Measurements from ENCODE around the gene VMP1.

VMP1 gene

GRCh38 chr17:59707149-59707970 is at the start of gene VMP1, which contains the start of gene PTRH2:
TSS of gene VMP1 (plus strand) at chr17:59707654. CDS start at chr17:59731447, 23,793 bp downstream.
TSS of gene PTRH2 (minus strand) at chr17:59707430. CDS start at chr17:59697978, 9,452 bp downstream.
- DNase-seq: peak; percentile 95

- DNase-seq: no peak
Measured at GRCh38 chr17:59666235-59666634, 41.2 kb upstream of the VMP1 start.

- DNase-seq: no peak
Measured at GRCh38 chr17:59668816-59669215, 38.6 kb upstream of the VMP1 start.

- DNase-seq: no peak
Measured at GRCh38 chr17:59669411-59669810, 38.0 kb upstream of the VMP1 start.

- DNase-seq: no peak
Measured at GRCh38 chr17:59669944-59670343, 37.5 kb upstream of the VMP1 start.

GRCh38 chr17:59671386-59671785 is 36.1 kb upstream of the VMP1 start:
- DNase-seq: no peak

GRCh38 chr17:59675231-59675630 is 32.2 kb upstream of the VMP1 start:
- DNase-seq: no peak

- DNase-seq: no peak
Measured at GRCh38 chr17:59676716-59677115, 30.7 kb upstream of the VMP1 start.

- no peak for DNase-seq
Measured at GRCh38 chr17:59678918-59679317, 28.5 kb upstream of the VMP1 start.

- no peak for DNase-seq
Measured at GRCh38 chr17:59680314-59680713, 27.1 kb upstream of the VMP1 start.

GRCh38 chr17:59683283-59683682 is 24.2 kb upstream of the VMP1 start:
- no peak for DNase-seq

GRCh38 chr17:59684967-59685366 is 22.5 kb upstream of the VMP1 start:
- DNase-seq: no peak

GRCh38 chr17:59688008-59688407 is 19.4 kb upstream of the VMP1 start:
- DNase-seq: no peak

- DNase-seq: no peak
Measured at GRCh38 chr17:59688496-59688895, 19.0 kb upstream of the VMP1 start.

GRCh38 chr17:59693582-59693981 is 13.9 kb upstream of the VMP1 start:
- no peak for DNase-seq

- DNase-seq: no peak
Measured at GRCh38 chr17:59694344-59694743, 13.1 kb upstream of the VMP1 start.

- no peak for DNase-seq
Measured at GRCh38 chr17:59695945-59696681, 11.3 kb upstream of the VMP1 start.

- DNase-seq: no peak
Measured at GRCh38 chr17:59696682-59697277, 10.7 kb upstream of the VMP1 start.

- DNase-seq: no peak
Measured at GRCh38 chr17:59698143-59698542, 9.3 kb upstream of the VMP1 start.

- no peak for DNase-seq
Measured at GRCh38 chr17:59699218-59699617, 8.2 kb upstream of the VMP1 start.

GRCh38 chr17:59699786-59700185 is 7.7 kb upstream of the VMP1 start:
- no peak for DNase-seq

GRCh38 chr17:59702304-59702703 is 5.2 kb upstream of the VMP1 start:
- no peak for DNase-seq

GRCh38 chr17:59707971-59708430 is 547 bp downstream of the VMP1 start:
- DNase-seq: peak; percentile 10

GRCh38 chr17:59711936-59712335 is 4.5 kb downstream of the VMP1 start:
- DNase-seq: no peak

Data from CD4-positive, alpha-beta T cell treated with Interleukin-10 for 1 hour (primary cell).